GM19455 (cell line): ENCODE measurements around the gene EID3.

Source experiments
- ATAC-seq: cut with Tn5 transposase; IDR thresholded peaks from one replicate; pipeline ENCODE4 v1.9.1; 2021; ENCODE audit not compliant: unreplicated experiment

The EID3 gene

DNA sequence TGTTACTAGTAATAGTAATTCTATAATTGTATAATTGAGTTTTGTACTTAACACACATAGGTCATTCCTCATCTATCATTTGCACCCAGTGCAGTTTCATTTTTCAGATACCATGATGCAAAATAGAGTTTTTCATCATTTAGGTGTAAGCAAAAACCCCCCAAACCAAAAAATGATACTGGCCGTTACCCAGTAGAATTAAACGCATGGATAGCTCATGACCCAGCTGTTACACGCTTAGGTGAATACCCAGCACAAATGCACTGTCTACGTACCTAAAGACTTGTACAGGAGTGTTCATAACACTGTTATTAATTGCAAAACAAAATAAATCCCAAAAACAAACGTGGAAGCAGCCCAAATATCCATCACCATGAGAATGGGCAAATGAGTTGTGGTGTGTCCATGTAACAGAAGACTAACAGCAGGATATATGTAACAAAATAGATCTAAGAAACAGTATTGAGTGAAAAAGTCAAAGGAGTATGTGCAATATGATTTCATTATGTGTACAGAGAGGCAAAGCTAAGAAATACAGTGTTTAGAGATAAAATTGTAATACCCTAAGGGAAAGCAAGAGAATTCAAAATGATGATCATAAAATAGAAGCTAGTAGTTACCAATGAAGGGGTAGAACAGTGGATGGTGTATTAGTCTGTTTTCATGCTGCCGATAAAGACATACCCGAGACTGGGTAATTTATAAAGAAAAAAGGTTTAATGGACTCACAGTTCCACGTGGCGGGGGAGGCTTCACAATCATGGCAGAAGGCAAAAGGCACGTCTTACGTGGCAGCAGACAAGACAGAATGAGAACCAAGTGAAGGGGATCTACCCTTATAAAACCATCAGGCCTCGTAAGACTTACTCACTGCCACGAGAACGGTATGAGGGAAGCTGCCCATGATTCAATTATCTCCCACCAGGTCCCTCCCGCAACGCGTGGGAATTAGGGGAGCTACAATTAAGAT, 49.8 kb downstream of the EID3 start:
- no peak for ATAC-seq

- no peak for ATAC-seq
Measured at GRCh38 chr12:104354167-104354867, 50.8 kb downstream of the EID3 start.
